ENCODE data around the gene RARB. TPM values are rescaled to one million over a fixed set of nuclear protein-coding genes. Genes with fewer than 3 reads are reported as not detected.

The RARB gene
- total RNA-seq, 4 donors from 2014 or later, result 2.6 to 11.2 (median 3.4) TPM

DNA sequence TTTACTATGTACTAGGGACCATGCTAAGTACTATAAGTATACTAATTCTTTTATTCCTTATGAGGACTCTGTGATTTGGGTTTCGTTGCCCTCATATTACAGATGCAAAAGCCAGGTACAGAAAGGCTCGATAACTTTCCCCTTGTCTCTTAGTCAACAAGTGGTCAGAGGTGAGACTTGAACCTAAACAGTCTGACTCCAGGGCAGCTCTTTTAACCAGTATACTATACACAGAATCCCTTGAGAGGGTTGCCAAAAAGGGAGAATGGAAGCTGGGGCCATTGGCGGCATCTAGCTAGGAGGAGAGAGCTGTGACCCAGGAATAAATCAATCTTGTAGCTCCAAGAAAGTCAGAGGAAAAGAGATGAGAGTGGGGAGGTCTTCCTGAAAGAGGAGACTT is 144.3 kb downstream of the RARB start:
- TF ChIP-seq, protein P1, sequence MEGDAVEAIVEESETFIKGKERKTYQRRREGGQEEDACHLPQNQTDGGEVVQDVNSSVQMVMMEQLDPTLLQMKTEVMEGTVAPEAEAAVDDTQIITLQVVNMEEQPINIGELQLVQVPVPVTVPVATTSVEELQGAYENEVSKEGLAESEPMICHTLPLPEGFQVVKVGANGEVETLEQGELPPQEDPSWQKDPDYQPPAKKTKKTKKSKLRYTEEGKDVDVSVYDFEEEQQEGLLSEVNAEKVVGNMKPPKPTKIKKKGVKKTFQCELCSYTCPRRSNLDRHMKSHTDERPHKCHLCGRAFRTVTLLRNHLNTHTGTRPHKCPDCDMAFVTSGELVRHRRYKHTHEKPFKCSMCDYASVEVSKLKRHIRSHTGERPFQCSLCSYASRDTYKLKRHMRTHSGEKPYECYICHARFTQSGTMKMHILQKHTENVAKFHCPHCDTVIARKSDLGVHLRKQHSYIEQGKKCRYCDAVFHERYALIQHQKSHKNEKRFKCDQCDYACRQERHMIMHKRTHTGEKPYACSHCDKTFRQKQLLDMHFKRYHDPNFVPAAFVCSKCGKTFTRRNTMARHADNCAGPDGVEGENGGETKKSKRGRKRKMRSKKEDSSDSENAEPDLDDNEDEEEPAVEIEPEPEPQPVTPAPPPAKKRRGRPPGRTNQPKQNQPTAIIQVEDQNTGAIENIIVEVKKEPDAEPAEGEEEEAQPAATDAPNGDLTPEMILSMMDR (IDR thresholded peaks at IDR 0.05), result no peak

GRCh38 chr3:25572919-25573385 is 144.9 kb downstream of the RARB start:
- DNase-seq (ENCODE audit: low spot score), result no peak
- no peak for ATAC-seq (ENCODE audit: low FRiP score)
- TF ChIP-seq, protein P1 (IDR thresholded peaks at IDR 0.05), result no peak

More for the DNA sequence above, 144.3 kb downstream of the RARB start:
- DNase-seq (ENCODE audit: low spot score) (no peak), ATAC-seq (ENCODE audit: low FRiP score) (no peak)

DNA sequence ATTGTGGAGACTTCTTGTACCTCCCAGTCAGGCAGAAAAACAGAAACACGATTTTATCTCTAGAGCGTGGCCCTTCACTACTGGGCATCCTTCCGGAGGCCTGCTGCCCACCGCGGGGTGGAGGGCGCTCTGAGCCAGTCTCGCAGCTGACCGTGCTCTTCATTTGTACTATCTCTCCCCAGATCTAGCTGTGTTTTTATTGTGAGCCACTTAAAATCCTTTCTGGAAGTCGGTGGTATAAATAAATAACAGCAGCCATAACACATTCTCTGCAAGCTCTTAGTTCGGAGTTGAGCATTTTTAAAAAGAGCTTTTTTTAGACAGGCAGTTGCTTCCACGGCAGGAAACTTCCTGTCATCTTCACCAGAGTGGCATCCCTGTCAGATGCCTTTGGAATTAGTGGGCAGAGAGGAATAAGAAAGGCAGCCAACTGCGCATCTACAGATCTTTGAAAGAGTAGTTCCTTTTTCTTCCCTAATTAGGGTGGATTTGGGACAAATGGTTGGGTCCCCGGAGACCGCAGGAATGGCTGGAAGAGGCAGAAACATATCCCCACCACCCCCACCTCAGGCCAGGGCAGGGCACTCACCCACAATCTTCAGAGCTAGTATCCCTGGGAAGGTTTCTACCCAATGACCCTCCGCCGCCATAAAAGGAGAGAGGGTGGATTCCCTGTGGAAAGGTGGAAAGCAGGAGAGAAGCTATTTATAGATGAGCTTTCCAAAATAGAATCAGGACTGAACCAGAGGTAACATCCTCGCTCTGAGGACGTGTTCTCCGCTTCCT is 145.5 kb downstream of the RARB start:
- DNase-seq (ENCODE audit: low spot score) (no peak), ATAC-seq (ENCODE audit: low FRiP score) (no peak)

DNA sequence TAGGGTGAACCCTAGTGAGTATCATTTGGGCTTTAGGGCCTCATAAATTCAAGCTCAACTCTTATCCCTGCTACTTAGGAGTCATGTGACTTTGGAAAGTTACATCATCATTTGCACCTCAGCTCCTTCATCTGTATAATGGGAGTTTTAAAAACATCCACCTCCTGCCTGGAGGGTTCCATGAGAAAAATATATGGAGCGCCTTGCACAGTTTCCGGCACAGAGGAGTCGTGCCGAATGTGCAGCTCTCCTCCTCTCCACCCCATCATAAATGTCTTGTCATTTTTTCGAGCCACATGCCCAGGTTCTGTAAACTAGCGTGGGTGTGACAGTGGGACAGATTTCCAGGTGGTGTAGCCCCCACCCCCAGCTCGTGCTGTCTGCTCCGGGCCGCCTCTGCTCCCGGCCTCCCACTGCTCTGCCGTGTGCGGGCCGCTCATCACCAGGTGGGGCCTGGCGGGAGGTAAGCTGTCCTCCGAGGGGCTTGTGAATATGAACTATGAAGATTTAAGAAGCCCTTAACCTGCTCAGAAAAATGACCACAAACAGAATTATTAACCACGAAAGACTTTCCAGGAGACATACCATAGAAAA is 146.2 kb downstream of the RARB start:
- ATAC-seq (ENCODE audit: low FRiP score), result no peak
- DNase-seq (ENCODE audit: low spot score), result no peak
- TF ChIP-seq, protein P1 (IDR thresholded peaks at IDR 0.05), result no peak

More for the DNA sequence above, 145.5 kb downstream of the RARB start:
- TF ChIP-seq, protein P1 (IDR thresholded peaks at IDR 0.05), result no peak

DNA sequence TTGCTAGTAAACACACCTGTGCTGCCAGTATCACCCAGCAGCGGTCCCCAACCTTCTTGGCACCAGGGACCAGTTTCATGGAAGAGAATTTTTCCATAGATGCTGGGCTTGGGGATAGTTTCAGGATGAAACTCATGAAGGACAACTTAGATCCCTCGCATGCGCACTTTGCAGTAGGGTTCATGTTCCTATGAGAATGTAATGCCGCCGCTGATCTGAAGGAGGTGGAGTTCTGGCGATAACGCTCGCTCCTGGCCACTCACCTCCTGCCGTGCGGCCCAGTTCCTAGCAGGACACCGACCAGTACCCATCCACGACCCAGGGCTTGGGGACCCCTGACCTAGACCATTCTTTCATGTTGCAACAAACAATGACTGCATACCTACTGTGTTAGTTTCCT is 146.9 kb downstream of the RARB start:
- no peak for DNase-seq (ENCODE audit: low spot score)
- ATAC-seq (ENCODE audit: low FRiP score), result no peak
- TF ChIP-seq, protein P1 (IDR thresholded peaks at IDR 0.05), result no peak

DNA sequence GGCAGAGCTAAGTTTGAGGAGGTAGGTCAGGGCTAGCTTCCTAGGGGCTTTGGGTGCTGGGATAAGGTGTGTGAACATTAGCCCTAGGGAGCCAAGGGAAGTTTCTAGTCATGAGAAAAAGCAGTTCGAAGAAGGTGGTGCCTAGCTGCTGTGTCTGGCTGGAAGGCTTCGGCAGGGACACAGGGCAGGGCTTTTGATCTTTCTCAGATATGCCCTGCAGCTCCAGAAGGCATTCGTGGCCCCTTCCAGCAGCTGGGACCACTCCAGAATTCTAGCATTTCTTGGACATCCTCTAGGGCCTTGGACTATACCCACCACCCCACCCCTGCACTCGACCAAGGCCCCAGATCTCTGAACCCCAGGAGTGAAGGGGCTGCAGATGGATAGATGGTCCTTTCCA is 148.1 kb downstream of the RARB start:
- TF ChIP-seq, protein P1 (IDR thresholded peaks at IDR 0.05), result no peak
- no peak for DNase-seq (ENCODE audit: low spot score)
- ATAC-seq (ENCODE audit: low FRiP score), result no peak
